Suprapubic skin (tissue), 4 donors: ENCODE results near the gene MGAT5B. TPM values are rescaled to one million over a fixed set of nuclear protein-coding genes. Genes with fewer than 3 reads are reported as not detected.

Experiments used
- DNase-seq, 2 donors: peaks; one replicate each; pipeline ENCODE4 v3.0.0-alpha.2; 2019; ENCODE audit warnings: low spot score in 2 of 2
- H3K27ac ChIP-seq: fragments of 200-600 bp; sonication (generic); one replicate; pipeline ENCODE4 v1.5.1; 2019
- H3K27me3 ChIP-seq: fragments of 200-600 bp; sonication (generic); one replicate; pipeline ENCODE4 v1.5.1; 2019
- H3K36me3 ChIP-seq: fragments of 200-600 bp; sonication (generic); one replicate; pipeline ENCODE4 v1.5.1; 2019
- H3K4me1 ChIP-seq: fragments of 200-600 bp; sonication (generic); one replicate; pipeline ENCODE4 v1.5.1; 2019
- H3K4me3 ChIP-seq: fragments of 200-600 bp; sonication (generic); one replicate; pipeline ENCODE4 v1.5.1; 2019; ENCODE audit warnings: mild to moderate bottlenecking
- H3K9me3 ChIP-seq: fragments of 200-600 bp; sonication (generic); one replicate; pipeline ENCODE4 v1.5.1; 2019
- CTCF ChIP-seq, 2 donors: fragments of 200-600 bp in 1 of 2; fragments of 450-650 bp in 1 of 2; sonication (generic) in 1 of 2; IDR thresholded peaks; one replicate each; pipeline ENCODE4 v1.5.1; 2016 to 2019; ENCODE audit warnings: antibody characterized with exemption in 2 of 2, mild to moderate bottlenecking in 1 of 2, moderate library complexity in 1 of 2
- EP300 ChIP-seq: sonication (generic); formaldehyde crosslinking; IDR thresholded peaks from one replicate; pipeline ENCODE4 v1.6.1; 2017; ENCODE audit warnings: antibody characterized with exemption
- POLR2A ChIP-seq, 2 donors: fragments of 450-650 bp; IDR thresholded peaks; one replicate each; pipeline ENCODE4 v1.6.1; 2017; ENCODE audit warnings: antibody characterized with exemption in 2 of 2, mild to moderate bottlenecking in 2 of 2, moderate library complexity in 2 of 2
- POLR2AphosphoS5 ChIP-seq, 3 donors: sonication (generic); formaldehyde crosslinking; IDR thresholded peaks; one replicate each; pipeline ENCODE4 v1.6.1; 2017; ENCODE audit warnings: antibody characterized with exemption in 3 of 3
- WGBS: methylation state at CpG from one replicate; pipeline ENCODE4 v1.1.5; 2018; 5-methylcytosine and 5-hydroxymethylcytosine counted together
- total RNA-seq, 4 donors: library from RNA; depleted of rRNA; stranded (reverse); fragments of >200 nt; gene quantifications; one replicate each; pipeline ENCODE4 v1.1.0, GENCODE V29; 2016

The MGAT5B gene
- total RNA-seq, 4 donors from 2014 or later, result 0.26 to 0.72 (median 0.30) TPM; not detected in 1

- Histone ChIP-seq H3K36me3 (no peaks in the 10 kb centered on the region), H3K27ac (no peak overlapping the region), H3K4me3 (no peak overlapping the region), H3K27me3 (peaks cover 42% of the 10 kb centered on the region), H3K9me3 (no peaks in the 10 kb centered on the region), H3K4me1 (no peaks in the 10 kb centered on the region)
- 58% methylated on average over 11 of the region's 11 CpGs for WGBS
- TF ChIP-seq POLR2AphosphoS5 (IDR thresholded peaks at IDR 0.05) (no peak), EP300 (no peak), POLR2A (IDR thresholded peaks at IDR 0.05) (no peak), CTCF (IDR thresholded peaks at IDR 0.05) (no peak)
- DNase-seq, result no peak
These were observed 127.3 kb downstream of the MGAT5B start for GRCh38 chr17:76995387-76996105.

- no peaks in the 10 kb centered on the region for H3K4me1 ChIP-seq
- no peaks in the 10 kb centered on the region for H3K36me3 ChIP-seq
- TF ChIP-seq EP300, result no peak
- TF ChIP-seq POLR2A (IDR thresholded peaks at IDR 0.05), result no peak
- TF ChIP-seq CTCF (IDR thresholded peaks at IDR 0.05), result no peak
- no peak for TF ChIP-seq POLR2AphosphoS5 (IDR thresholded peaks at IDR 0.05)
- H3K9me3 ChIP-seq, result no peaks in the 10 kb centered on the region
- H3K27me3 ChIP-seq, result peaks cover 44% of the 10 kb centered on the region
- DNase-seq, result no peak
- no peak overlapping the region for H3K4me3 ChIP-seq
- WGBS, result 80% methylated on average over 16 of the region's 16 CpGs
- no peak overlapping the region for H3K27ac ChIP-seq
These were observed 128.8 kb downstream of the MGAT5B start for GRCh38 chr17:76996741-76997694.

GRCh38 chr17:76997981-76998531 lies 129.9 kb downstream of the MGAT5B start:
- WGBS, result 65% methylated on average over 16 of the region's 16 CpGs
- Histone ChIP-seq H3K4me3 (no peak overlapping the region), H3K4me1 (no peaks in the 10 kb centered on the region), H3K27me3 (peaks cover 35% of the 10 kb centered on the region), H3K36me3 (no peaks in the 10 kb centered on the region), H3K9me3 (no peaks in the 10 kb centered on the region), H3K27ac (no peak overlapping the region)
- DNase-seq, result no peak
- TF ChIP-seq EP300 (no peak), CTCF (IDR thresholded peaks at IDR 0.05) (no peak), POLR2AphosphoS5 (IDR thresholded peaks at IDR 0.05) (no peak), POLR2A (IDR thresholded peaks at IDR 0.05) (no peak)

GRCh38 chr17:76998839-76999238 lies 130.6 kb downstream of the MGAT5B start:
- Histone ChIP-seq H3K4me3 (no peak overlapping the region), H3K27ac (no peak overlapping the region), H3K27me3 (peaks cover 34% of the 10 kb centered on the region), H3K9me3 (no peaks in the 10 kb centered on the region), H3K36me3 (no peaks in the 10 kb centered on the region), H3K4me1 (no peaks in the 10 kb centered on the region)
- TF ChIP-seq POLR2A (IDR thresholded peaks at IDR 0.05) (no peak), POLR2AphosphoS5 (IDR thresholded peaks at IDR 0.05) (no peak), CTCF (IDR thresholded peaks at IDR 0.05) (no peak), EP300 (no peak)
- no peak for DNase-seq
- WGBS, result 73% methylated on average over 6 of the region's 8 CpGs

Other genes with a start within 250 kb of the MGAT5B start
- 1 to 10 TPM in 3 of 4 donors, under 1 TPM in 1; 0.38 to 3.7 (median 1.3) TPM for gene ST6GALNAC1, start 224.6 kb upstream of the MGAT5B start, total RNA-seq
- gene MXRA7, start 157.4 kb upstream of the MGAT5B start, total RNA-seq, result 10 to 100 TPM; 44.5 to 67.8 (median 56.9) TPM
- gene JMJD6, start 141.8 kb upstream of the MGAT5B start, total RNA-seq, result 10 to 100 TPM; 13.8 to 22.1 (median 17.7) TPM
- 10 to 100 TPM; 20.6 to 29.9 (median 23.0) TPM for gene METTL23, start 141.6 kb upstream of the MGAT5B start, total RNA-seq
- gene SRSF2, start 131.1 kb upstream of the MGAT5B start, total RNA-seq, result 100 to 1,000 TPM; 170 to 253 (median 186) TPM
- gene MFSD11, start 130.3 kb upstream of the MGAT5B start, total RNA-seq, result 10 to 100 TPM; 31.5 to 78.8 (median 37.2) TPM